ENCODE data around the gene MARCO.

The MARCO gene

DNA sequence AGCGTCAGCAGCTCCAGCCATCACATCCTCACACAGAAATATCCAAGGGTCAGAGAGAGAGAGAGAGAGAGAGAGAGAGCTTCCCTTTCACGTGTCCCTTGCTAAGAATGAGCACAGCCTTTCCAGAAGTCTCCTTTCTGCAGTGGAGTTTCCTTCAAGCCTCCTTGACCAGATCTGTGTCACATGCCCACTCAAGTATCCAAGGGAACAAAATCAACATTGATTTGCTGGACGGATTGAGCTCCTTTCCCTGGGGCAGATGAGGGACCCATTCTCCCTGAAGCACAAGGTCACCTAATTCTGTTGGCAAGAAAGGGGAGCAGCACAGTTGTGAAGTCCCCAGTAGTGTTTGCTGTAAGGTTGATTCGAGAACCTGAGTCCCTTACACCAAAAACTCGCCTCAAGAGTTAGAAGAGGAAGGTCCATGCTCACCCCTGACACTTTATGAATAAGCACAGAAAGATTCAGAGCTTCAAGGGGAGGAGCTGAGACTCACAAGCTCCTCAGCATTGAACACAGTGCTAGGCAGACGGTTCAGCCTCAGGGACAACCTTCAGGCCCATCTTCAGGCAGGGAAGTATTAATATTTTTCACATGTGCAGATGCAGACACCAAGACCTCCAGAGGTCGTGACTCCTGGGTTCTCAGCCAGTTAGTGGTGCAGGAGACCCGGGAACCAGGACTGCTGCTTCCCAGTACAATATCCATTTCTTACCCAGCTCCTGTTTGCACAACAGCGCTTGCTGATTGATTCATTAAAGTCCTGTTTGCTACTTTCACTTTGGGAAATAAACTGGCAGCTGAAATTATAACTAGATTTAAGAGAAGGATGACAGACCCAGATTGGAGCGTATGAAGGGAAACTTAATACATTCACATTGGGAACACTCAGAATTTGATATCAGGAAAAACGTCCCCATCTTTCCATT is 38.2 kb upstream of the MARCO start:
- TF ChIP-seq TAF1 (IDR thresholded peaks at IDR 0.05; ENCODE audit: borderline replicate concordance, insufficient read depth, low read length) (no peak), POLR2AphosphoS5 (IDR thresholded peaks at IDR 0.05; ENCODE audit: low read depth, low read length) (no peak), SIN3A (IDR thresholded peaks at IDR 0.05; ENCODE audit: borderline replicate concordance, insufficient read depth, low read length) (no peak)

DNA sequence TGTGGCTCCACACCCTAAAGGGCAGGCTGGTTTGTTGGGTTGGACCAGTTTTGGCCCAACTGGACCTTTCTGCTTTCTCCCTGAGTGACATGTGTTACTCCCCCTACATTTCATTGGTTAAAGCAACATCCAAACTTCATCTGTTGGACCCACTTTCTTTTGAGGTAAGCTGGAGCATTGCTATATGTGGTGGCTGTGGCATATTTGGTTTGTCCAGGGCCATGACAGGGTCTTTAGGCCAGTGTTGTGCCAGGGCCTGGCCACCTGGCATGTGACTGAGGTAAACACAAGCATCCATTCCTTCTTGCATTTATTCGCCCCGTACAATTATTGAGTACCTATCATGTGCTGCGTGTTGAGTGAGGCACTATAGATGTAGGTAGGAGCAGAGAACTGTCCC is 36.8 kb upstream of the MARCO start:
- TF ChIP-seq, protein P1, sequence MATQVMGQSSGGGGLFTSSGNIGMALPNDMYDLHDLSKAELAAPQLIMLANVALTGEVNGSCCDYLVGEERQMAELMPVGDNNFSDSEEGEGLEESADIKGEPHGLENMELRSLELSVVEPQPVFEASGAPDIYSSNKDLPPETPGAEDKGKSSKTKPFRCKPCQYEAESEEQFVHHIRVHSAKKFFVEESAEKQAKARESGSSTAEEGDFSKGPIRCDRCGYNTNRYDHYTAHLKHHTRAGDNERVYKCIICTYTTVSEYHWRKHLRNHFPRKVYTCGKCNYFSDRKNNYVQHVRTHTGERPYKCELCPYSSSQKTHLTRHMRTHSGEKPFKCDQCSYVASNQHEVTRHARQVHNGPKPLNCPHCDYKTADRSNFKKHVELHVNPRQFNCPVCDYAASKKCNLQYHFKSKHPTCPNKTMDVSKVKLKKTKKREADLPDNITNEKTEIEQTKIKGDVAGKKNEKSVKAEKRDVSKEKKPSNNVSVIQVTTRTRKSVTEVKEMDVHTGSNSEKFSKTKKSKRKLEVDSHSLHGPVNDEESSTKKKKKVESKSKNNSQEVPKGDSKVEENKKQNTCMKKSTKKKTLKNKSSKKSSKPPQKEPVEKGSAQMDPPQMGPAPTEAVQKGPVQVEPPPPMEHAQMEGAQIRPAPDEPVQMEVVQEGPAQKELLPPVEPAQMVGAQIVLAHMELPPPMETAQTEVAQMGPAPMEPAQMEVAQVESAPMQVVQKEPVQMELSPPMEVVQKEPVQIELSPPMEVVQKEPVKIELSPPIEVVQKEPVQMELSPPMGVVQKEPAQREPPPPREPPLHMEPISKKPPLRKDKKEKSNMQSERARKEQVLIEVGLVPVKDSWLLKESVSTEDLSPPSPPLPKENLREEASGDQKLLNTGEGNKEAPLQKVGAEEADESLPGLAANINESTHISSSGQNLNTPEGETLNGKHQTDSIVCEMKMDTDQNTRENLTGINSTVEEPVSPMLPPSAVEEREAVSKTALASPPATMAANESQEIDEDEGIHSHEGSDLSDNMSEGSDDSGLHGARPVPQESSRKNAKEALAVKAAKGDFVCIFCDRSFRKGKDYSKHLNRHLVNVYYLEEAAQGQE (IDR thresholded peaks at IDR 0.05; ENCODE audit: insufficient read depth in 1 of 2, low read depth in 2 of 2, low read length in 2 of 2) = no peak
- TF ChIP-seq POLR2AphosphoS5 (IDR thresholded peaks at IDR 0.05; ENCODE audit: low read depth, low read length) (no peak), FOXP2 (optimal IDR thresholded peaks at IDR 0.05; ENCODE audit: borderline replicate concordance, extremely low read depth, extremely low read length, insufficient read depth) (no peak), TAF1 (IDR thresholded peaks at IDR 0.05; ENCODE audit: borderline replicate concordance, insufficient read depth, low read length) (no peak), SIN3A (IDR thresholded peaks at IDR 0.05; ENCODE audit: borderline replicate concordance, insufficient read depth, low read length) (no peak)

DNA sequence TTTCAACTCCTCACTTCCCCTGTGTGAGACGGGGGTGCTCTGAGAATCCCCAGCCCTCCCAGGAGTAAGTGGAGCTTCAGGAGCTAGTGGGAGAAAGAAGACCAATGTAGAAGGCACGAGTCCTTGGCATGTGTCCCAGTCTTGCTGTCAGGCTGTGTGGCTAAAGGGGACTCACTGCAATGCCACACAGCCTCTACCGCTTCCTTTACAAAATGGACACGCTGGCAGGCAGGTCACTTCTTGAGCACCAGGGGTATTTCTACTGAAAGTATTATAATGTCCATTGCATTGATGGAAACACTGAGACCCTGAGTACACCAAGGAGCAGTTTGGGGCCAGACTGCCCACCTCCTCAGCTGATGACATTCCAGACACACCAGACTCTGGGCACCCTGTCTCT is 35.8 kb upstream of the MARCO start:
- TF ChIP-seq, protein P1 (IDR thresholded peaks at IDR 0.05; ENCODE audit: insufficient read depth in 1 of 2, low read depth in 2 of 2, low read length in 2 of 2) = no peak
- no peak for TF ChIP-seq TAF1 (IDR thresholded peaks at IDR 0.05; ENCODE audit: borderline replicate concordance, insufficient read depth, low read length)
- TF ChIP-seq SIN3A (IDR thresholded peaks at IDR 0.05; ENCODE audit: borderline replicate concordance, insufficient read depth, low read length) = no peak
- TF ChIP-seq FOXP2 (optimal IDR thresholded peaks at IDR 0.05; ENCODE audit: borderline replicate concordance, extremely low read depth, extremely low read length, insufficient read depth) = no peak
- TF ChIP-seq POLR2AphosphoS5 (IDR thresholded peaks at IDR 0.05; ENCODE audit: low read depth, low read length) = no peak

DNA sequence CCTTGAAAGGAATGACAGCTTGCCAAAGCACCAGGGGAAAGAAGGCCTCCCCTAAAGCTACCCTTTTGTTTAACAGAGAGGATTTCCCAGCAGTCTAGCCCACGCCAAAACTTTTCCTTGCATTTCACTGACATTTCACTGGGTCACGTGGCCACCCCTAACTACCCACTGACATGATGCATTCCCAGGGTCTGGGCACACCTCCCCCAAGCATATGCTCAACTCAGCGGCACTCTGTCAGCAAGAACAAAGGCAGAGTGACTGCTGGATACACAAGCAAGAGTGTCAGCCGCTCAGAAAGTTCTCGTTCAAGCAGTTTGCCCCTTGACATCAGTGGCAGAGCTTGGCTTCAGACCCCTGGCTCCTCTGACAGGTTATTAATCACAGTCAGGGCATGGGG is 34.2 kb upstream of the MARCO start:
- TF ChIP-seq TAF1 (IDR thresholded peaks at IDR 0.05; ENCODE audit: borderline replicate concordance, insufficient read depth, low read length) = no peak
- TF ChIP-seq POLR2AphosphoS5 (IDR thresholded peaks at IDR 0.05; ENCODE audit: low read depth, low read length) = no peak
- no peak for TF ChIP-seq SIN3A (IDR thresholded peaks at IDR 0.05; ENCODE audit: borderline replicate concordance, insufficient read depth, low read length)
- TF ChIP-seq FOXP2 (optimal IDR thresholded peaks at IDR 0.05; ENCODE audit: borderline replicate concordance, extremely low read depth, extremely low read length, insufficient read depth) = no peak

DNA sequence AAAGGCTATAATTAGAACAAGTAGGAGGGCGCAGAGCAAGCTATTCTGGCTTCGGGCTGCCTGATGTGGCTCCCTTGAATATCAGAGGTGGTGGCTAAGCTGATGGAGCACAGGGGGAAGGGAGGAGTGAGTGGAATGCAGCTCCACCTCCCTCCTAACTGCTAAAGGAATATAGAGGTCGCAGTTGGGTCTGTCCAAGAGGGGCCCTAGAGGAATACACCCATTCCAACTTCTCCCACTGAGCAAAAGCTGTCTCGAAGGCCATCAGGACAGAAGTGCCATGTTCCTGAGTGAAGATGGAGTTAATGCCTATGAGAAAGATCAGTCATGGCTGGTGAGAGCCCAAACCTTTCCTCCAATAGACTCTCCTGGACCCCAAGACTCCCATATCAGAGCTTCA is 32.8 kb upstream of the MARCO start:
- TF ChIP-seq, protein P1 (IDR thresholded peaks at IDR 0.05; ENCODE audit: insufficient read depth in 1 of 2, low read depth in 2 of 2, low read length in 2 of 2) = no peak
- TF ChIP-seq FOXP2 (optimal IDR thresholded peaks at IDR 0.05; ENCODE audit: borderline replicate concordance, extremely low read depth, extremely low read length, insufficient read depth) (no peak), POLR2AphosphoS5 (IDR thresholded peaks at IDR 0.05; ENCODE audit: low read depth, low read length) (no peak), TAF1 (IDR thresholded peaks at IDR 0.05; ENCODE audit: borderline replicate concordance, insufficient read depth, low read length) (no peak), SIN3A (IDR thresholded peaks at IDR 0.05; ENCODE audit: borderline replicate concordance, insufficient read depth, low read length) (no peak)

Data from PFSK-1 (cell line).